Activated naive CD8-positive, alpha-beta T cell treated with anti-CD3 and anti-CD28 coated beads, Interleukin-2, amount 50 U/mL, for 16 hours (primary cell): ENCODE measurements around the gene OSER1.
"Not testable (repeated sequence)": the region's sequence is repeated elsewhere in the genome, so short reads cannot be mapped to it uniquely, and the experiment has no call there.

ENCODE experiments used
- DNase-seq: peaks from one replicate; pipeline ENCODE4 v3.0.0-alpha.2; 2020; ENCODE audit warnings: low read depth, low spot score

OSER1 gene

GRCh38 chr20:44210406-44211176, at the start of gene OSER1:
OSER1 (minus strand) TSS chr20:44210771; CDS start chr20:44206957, 3,814 bp downstream.
- DNase-seq: peak; percentile 93

DNA sequence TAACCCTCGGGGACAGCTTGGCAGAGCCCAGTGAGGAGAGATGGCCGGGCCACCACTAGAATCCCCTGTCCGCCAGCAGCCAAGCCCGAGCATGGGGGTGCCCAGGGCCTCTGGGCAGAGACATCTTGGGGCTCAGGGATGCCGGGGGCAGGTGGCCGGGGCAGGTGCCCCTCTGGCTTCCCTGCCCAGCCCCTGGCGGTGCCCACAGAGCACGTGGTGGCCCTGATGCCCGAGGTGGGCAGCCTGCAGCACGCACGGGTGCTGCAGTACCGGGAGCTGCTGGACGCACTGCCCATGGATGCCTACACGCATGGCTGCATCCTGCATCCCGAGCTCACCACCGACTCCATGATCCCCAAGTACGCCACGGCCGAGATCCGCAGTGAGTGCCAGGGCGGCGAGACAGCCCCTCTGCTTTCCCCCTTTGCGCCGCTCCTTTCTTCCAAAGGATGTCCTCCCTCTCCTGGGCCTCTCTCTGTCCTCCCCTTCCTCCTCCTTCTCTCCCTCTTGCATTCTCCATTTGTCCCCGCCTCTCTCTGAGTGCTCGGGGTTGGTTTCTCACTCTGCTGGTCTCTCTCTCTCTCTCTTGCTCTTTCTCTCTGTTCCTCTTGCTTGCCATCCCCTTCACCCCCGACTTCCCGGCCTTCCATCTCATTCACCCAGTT, 47.8 kb upstream of the OSER1 start:
- DNase-seq: no peak

GRCh38 chr20:44256961-44257360, 46.4 kb upstream of the OSER1 start:
- no peak for DNase-seq

- DNase-seq: no peak
Measured at GRCh38 chr20:44255942-44256341, 45.4 kb upstream of the OSER1 start.

DNA sequence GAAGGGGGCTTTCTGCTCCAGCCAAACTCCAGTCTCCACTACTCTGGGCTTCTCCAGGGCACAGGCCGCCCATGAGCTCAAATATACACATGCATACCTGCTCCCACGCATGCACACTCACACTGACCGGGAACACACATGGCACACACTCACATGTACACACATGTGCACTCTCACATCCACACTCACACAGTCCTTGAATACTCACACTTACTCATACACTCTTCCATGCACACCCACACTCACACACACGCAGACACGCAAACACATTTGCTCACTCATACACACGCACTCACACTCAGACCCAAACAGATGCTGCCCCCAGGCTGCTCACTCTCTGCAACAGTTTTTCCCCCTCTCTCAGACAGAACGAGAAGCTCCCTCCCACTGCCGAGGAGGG, 43.5 kb upstream of the OSER1 start:
- DNase-seq: no peak

GRCh38 chr20:44253528-44253927, 43.0 kb upstream of the OSER1 start:
- DNase-seq: no peak

- no peak for DNase-seq
Measured at GRCh38 chr20:44251284-44251683, 40.7 kb upstream of the OSER1 start.

- DNase-seq: no peak
Measured at GRCh38 chr20:44248410-44248759, 37.8 kb upstream of the OSER1 start.

DNA sequence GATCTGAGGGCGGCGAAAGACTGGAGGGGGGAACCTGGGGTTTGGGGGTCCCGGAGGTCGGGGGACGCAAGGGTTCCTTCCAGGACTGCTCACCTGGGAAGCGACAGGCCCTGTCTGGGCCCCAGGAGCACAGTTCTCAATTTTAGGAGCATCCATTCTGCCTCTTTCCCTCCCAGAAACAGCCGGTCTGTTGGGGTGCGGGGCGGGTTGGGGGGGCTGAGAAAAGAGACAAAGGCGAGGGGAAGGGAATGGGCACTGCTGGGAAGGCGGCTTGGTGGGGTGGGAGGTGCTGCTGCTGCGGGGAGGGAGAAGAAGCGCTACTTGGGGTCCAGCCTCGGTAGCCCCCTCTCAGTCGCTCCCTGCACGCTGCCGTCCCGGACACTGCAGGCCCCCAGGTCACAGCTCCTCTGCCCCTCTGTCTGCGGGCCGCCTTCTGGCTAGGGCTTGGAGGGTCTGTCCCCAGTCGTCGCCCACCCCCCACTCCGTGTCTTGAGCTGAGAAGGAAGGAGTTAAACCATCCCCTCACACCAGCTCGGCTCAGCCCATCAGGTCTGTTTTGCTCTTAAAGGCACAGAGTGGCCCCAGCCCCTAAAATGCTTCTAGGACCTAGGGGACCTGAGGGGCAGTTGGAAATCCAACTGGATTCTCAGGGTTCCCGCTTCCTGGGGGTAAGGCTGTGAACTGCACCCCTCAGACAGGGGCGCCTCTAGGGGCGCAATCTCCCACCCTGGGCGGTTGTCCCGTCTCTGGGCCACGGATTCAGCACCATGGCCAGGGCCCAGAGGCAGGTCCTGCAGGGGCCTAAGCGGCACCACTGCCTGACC, 37.2 kb upstream of the OSER1 start:
- no peak for DNase-seq

DNA sequence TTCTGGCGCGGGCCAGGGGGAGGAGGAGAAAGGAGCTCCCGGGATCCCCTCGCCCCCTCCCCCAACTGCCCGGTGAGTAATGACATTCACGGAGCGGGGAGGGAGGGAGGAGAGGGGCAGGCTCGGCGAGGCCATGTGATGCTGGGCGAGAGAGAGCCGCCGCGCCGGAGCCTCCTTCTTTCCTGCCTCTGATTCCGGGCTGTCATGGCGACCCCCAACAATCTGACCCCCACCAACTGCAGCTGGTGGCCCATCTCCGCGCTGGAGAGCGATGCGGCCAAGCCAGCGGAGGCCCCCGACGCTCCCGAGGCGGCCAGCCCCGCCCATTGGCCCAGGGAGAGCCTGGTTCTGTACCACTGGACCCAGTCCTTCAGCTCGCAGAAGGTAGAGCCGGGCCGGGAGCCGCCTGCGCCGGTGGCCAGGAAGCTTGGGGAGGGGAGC, 36.6 kb upstream of the OSER1 start, which contains the start of gene GDAP1L1:
Gene GDAP1L1, plus strand, starts transcription at position 178 of the 441 bp plus-strand sequence. Its CDS starts 27 bp downstream, at position 205.
- no peak for DNase-seq

- DNase-seq: no peak
Measured at GRCh38 chr20:44245977-44246376, 35.4 kb upstream of the OSER1 start.

DNA sequence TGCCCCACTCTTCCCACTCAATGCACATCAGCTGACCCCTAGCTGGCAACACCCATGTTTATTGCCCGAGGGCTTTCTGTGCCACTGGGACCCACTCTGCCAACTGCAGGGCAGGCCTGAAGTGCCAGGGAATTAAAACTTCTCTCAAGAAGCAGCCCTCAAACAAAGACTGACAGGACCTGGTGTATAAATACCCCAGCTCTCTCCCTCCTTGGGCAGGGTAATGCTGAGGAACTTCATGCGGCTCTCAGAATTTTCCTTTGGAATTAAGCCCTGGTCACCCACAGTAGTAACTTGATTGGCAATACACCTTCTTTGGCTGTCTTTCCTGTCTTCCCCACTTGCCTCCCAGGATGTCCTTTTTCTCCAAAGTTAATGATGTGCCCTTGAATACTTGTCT, 31.2 kb upstream of the OSER1 start:
- no peak for DNase-seq

GRCh38 chr20:44236840-44237239, 26.3 kb upstream of the OSER1 start:
- DNase-seq: not testable (repeated sequence)

DNA sequence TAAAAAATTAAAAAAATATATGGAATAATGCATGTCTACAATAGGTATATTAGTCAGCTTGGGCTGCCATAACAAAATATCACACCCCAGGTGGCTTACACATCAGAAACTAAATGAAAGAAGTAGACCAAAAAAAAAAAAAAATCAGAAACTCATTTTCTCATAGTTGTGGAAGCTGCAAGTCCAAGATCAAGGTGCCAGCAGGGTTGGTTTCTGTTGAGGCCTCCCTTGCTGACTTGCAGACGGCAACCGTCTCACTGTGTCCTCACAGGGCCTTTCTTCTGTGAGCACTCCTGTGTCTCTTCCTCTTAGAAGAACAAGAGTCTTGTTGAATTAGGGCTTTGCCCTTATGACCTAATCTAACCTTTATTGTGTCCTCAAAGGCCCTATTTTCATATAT, 25.1 kb upstream of the OSER1 start:
- no peak for DNase-seq

DNA sequence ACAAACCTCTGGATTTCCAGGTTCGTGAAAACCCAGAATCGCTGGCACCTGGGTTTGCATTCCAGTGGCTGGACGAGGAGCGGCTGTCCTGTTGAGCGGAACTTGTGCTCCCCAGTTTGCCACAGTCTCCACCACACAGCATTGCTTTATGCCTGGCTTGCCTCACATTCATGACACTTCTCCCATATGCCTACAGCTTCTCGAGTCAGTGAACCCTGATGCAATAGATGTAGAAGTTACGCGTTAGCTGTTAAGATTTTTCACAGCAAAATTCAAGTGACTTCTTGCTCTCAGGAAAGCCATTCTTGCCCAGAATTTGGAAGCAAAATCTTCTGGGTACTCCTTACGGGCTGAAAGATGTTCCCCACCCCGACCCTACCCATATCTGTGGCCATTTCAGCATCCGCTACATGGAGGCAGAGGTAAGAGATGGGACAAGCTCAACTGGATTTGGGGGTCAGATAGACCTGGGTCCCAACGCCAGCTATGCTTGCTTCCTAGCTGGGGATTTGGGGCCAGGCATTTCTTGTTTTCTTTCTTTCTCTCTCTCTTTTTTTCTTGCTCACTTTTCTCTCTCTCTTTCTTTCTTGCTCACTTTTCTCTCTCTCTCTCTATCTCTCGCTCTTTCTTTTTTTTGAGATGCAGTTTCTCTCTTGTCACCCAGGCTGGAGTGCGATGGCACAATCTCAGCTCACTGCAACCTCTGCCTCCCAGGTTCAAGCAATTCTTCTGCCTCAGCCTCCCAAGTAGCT, 24.2 kb upstream of the OSER1 start:
- DNase-seq: no peak

DNA sequence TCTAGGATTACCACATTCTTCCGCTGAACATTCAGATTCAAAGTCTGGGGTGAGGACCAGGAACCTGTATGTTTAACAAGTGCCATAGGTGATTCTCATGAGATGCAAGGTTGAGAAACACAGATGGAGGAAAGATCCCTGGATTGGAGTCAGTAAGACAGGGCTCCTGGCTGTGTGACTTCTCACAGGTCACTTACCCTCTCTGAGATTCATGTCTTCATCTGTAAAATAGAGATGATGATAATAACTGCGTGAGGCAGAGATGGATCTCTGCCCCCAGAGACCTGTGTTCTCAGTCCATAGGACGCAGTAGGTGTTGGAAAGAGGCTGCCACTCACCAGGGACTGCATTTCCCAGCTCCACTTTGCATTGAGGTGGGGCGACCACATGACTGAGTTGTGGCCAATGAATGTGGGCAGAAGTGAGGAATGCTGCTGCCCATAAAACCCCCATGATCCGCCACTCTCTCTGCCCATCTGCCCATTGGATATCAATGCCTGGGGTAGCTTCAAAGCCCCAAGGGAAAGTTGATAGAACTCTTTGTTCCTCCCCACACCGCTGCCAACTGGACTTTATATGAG, 23.0 kb upstream of the OSER1 start:
- no peak for DNase-seq

- DNase-seq: not testable (repeated sequence)
Measured at GRCh38 chr20:44232469-44232856, 21.9 kb upstream of the OSER1 start.

DNA sequence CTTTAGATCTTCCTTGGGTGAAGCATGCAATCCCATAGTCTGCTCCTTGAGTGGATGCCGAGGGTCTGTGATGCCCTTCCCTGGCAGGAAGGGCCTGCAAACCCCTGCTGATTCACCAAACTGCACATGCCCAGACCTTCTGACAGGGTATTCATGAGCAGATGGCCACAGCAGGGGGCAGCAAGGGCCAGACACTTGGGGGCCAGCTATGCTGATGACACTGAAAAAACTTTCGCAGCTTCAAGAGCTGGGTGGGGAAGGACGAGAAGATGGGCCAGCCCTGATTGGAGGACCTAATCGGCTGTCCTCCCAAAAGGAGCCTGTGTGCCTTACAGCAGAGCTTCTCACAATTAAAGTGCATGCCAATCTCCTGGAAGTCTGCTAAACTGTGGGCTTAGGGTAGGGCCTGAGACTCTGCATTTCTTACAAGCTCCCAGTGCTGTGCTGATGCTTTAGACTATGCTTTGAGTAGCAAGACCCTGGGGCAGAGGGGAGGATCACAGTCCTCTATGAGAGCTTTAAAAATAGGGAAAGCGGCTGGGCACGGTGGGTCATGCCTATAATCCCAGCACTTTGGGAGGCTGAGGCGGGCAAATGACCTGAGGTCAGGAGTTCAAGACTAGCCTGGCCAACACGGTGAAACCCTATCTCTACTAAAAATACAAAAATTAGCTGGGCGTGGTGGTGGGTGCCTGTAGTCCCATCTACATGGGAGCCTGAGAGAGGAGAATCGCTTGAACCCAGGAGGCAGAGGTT, 21.3 kb upstream of the OSER1 start:
- DNase-seq: no peak

DNA sequence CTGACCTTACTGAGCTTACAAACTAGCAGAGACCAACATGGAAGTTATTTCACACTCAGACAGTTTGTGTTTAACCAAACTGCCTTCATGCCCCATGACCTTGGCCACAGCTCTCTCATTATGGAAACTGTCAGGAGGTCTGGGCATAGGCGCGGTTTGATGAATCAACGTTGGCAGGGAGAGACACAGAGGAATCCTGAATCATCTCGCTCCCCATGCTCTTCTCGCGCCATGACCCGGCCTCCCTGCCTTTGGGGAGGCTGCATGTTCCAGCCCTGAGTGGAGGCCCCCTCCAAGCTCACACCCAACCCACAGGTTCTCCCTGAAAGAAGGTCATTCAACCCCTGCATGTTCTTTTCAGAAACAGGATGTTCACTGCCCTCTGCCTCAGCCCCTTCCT, 20.6 kb upstream of the OSER1 start:
- no peak for DNase-seq

GRCh38 chr20:44228465-44229258, 18.1 kb upstream of the OSER1 start:
- DNase-seq: no peak
